H1 (cell line): Measurements from ENCODE around the gene NBEA. TPM values are rescaled to one million over a fixed set of nuclear protein-coding genes. Genes with fewer than 3 reads are reported as not detected.

ENCODE experiments used
- CTCF ChIA-PET: fragments of 300-600 bp; sonication (Branson Sonifier 250); formaldehyde crosslinking; loops from one replicate; lab custom pipeline; 2021; ENCODE audit not compliant: partially characterized antibody; lab: Charles Lee
- POLR2A ChIA-PET: fragments of 300-600 bp; sonication (Branson Sonifier 250); formaldehyde crosslinking; loops from one replicate; lab custom pipeline; 2021; ENCODE audit warnings: inconsistent platforms; ENCODE audit not compliant: partially characterized antibody; lab: Charles Lee
- DNase-seq, 2 experiments: peaks; one replicate each; pipeline versions ENCODE4 v3.0.0 to v3.0.0-alpha.2; 2010 to 2022; ENCODE audit warnings: low spot score in 2 of 2, low read depth in 1 of 2, mixed read lengths in 1 of 2
- FAIRE-seq: peaks from 2 replicates; lab custom pipeline; 2011; peaks lifted over from hg19 to GRCh38; lab: Jason Lieb, UNC
- H2AFZ ChIP-seq: 2 replicates; pipeline ENCODE4 v1.8.1; 2012; ENCODE audit warnings: low read length, inconsistent platforms
- H2AK5ac ChIP-seq: 2 replicates; pipeline ENCODE4 v1.6.1; 2013; ENCODE audit warnings: low read depth, low read length
- H2BK120ac ChIP-seq: replicated peaks from 2 replicates; pipeline ENCODE3; 2013; ENCODE audit warnings: low read depth, low read length, inconsistent platforms
- H2BK12ac ChIP-seq: 2 replicates; pipeline ENCODE4 v1.6.1; 2013; ENCODE audit warnings: low read depth, low read length
- H2BK15ac ChIP-seq: 2 replicates; pipeline ENCODE4 v1.6.1; 2013; ENCODE audit warnings: low read length
- H2BK20ac ChIP-seq: 2 replicates; pipeline ENCODE4 v1.6.1; 2013; ENCODE audit warnings: low read length
- H2BK5ac ChIP-seq: 2 replicates; pipeline ENCODE4 v1.6.1; 2013; ENCODE audit warnings: low read depth, low read length
- H3K14ac ChIP-seq: 2 replicates; pipeline ENCODE4 v1.6.1; 2013; ENCODE audit warnings: inconsistent platforms; ENCODE audit not compliant: insufficient read length
- H3K18ac ChIP-seq: 2 replicates; pipeline ENCODE4 v1.6.1; 2013; ENCODE audit warnings: low read length; ENCODE audit errors: extremely low read depth
- H3K23ac ChIP-seq: 2 replicates; pipeline ENCODE4 v1.6.1; 2013; ENCODE audit warnings: inconsistent platforms; ENCODE audit not compliant: insufficient read length
- H3K23me2 ChIP-seq: 2 replicates; pipeline ENCODE4 v1.6.1; 2013; ENCODE audit warnings: low read depth, low read length
- H3K27ac ChIP-seq: 2 replicates; pipeline ENCODE4 v1.6.1; 2011; ENCODE audit warnings: low read depth, low read length, inconsistent platforms
- H3K27me3 ChIP-seq, 4 experiments: replicated peaks in 1 of 4; 1 replicate in 1 of 4; 2 replicates in 3 of 4; pipeline versions ENCODE4 v1.6.1 to v1.8.1; 2011 to 2013; ENCODE audit warnings: low read length in 3 of 4, mild to moderate bottlenecking in 3 of 4, inconsistent platforms in 2 of 4, mixed read lengths in 2 of 4, moderate library complexity in 1 of 4; ENCODE audit not compliant: control insufficient read depth in 3 of 4, insufficient read depth in 3 of 4; ENCODE audit errors: extremely low read depth in 1 of 4
- H3K36me3 ChIP-seq, 4 experiments: 2 replicates each; pipeline versions ENCODE4 v1.6.1 to v1.8.1; 2011 to 2013; ENCODE audit warnings: mild to moderate bottlenecking in 4 of 4, low read length in 3 of 4, moderate library complexity in 2 of 4, control low read depth in 1 of 4, inconsistent platforms in 1 of 4; ENCODE audit not compliant: insufficient read depth in 4 of 4, control insufficient read depth in 2 of 4
- H3K4ac ChIP-seq: replicated peaks from 2 replicates; pipeline ENCODE3; 2013; ENCODE audit warnings: low read length, low read depth, mixed read lengths, inconsistent platforms; ENCODE audit not compliant: insufficient read length
- H3K4me1 ChIP-seq, 4 experiments: replicated peaks in 1 of 4; 1 replicate in 1 of 4; 2 replicates in 3 of 4; pipeline versions ENCODE4 v1.6.1 to v1.8.1; 2011 to 2013; ENCODE audit warnings: low read length in 3 of 4, inconsistent platforms in 2 of 4, mixed read lengths in 1 of 4; ENCODE audit not compliant: insufficient read depth in 4 of 4, control insufficient read depth in 3 of 4
- H3K4me2 ChIP-seq, 2 experiments: 2 replicates each; pipeline versions ENCODE4 v1.6.1 to v1.8.1; 2011 to 2013; ENCODE audit warnings: low read depth in 2 of 2, low read length in 2 of 2, control low read depth in 1 of 2, inconsistent platforms in 1 of 2, mild to moderate bottlenecking in 1 of 2; ENCODE audit not compliant: insufficient read depth in 1 of 2
- H3K4me3 ChIP-seq, 4 experiments: fragments of 200-600, 300-600 bp in 1 of 4; sonication (generic), shearing (Covaris generic), sonication (Bioruptor Twin) in 1 of 4; 2 replicates each; pipeline versions ENCODE4 v1.5.1 to v1.8.1; 2011 to 2016; ENCODE audit warnings: low read length in 4 of 4, low read depth in 3 of 4, control low read depth in 2 of 4, inconsistent platforms in 2 of 4, mild to moderate bottlenecking in 2 of 4, mixed read lengths in 1 of 4, moderate library complexity in 1 of 4; ENCODE audit not compliant: insufficient read depth in 2 of 4; ENCODE audit errors: extremely low read depth in 1 of 4
- H3K56ac ChIP-seq: replicated peaks from 2 replicates; pipeline ENCODE3; 2013; ENCODE audit warnings: low read depth, mild to moderate bottlenecking, mixed read lengths, low read length, inconsistent platforms; ENCODE audit not compliant: insufficient read length
- H3K79me1 ChIP-seq: 2 replicates; pipeline ENCODE4 v1.6.1; 2013; ENCODE audit warnings: low read depth, low read length, control low read depth
- H3K79me2 ChIP-seq, 2 experiments: 2 replicates each; pipeline versions ENCODE4 v1.6.1 to v1.8.1; 2012 to 2013; ENCODE audit warnings: low read length in 2 of 2, mild to moderate bottlenecking in 2 of 2, inconsistent platforms in 1 of 2; ENCODE audit not compliant: insufficient read depth in 2 of 2, control insufficient read depth in 1 of 2
- H3K9ac ChIP-seq, 4 experiments: replicated peaks in 1 of 4; 1 replicate in 1 of 4; 2 replicates in 3 of 4; pipeline versions ENCODE4 v1.6.1 to v1.8.1; 2011 to 2013; ENCODE audit warnings: low read depth in 3 of 4, low read length in 3 of 4, control low read depth in 2 of 4, mild to moderate bottlenecking in 2 of 4, moderate library complexity in 2 of 4, inconsistent platforms in 1 of 4; ENCODE audit errors: extremely low read depth in 1 of 4
- H3K9me3 ChIP-seq, 2 experiments: 2 replicates each; pipeline versions ENCODE4 v1.6.1 to v1.8.1; 2012 to 2013; ENCODE audit warnings: mild to moderate bottlenecking in 2 of 2, moderate library complexity in 2 of 2, control low read depth in 1 of 2, inconsistent platforms in 1 of 2, low read depth in 1 of 2, low read length in 1 of 2, mixed read lengths in 1 of 2; ENCODE audit not compliant: insufficient read depth in 2 of 2
- H4K20me1 ChIP-seq, 2 experiments: replicated peaks in 1 of 2; 2 replicates each; pipeline versions ENCODE3 to v1.8.1; 2011 to 2013; ENCODE audit warnings: inconsistent platforms in 2 of 2, low read length in 2 of 2, mild to moderate bottlenecking in 1 of 2; ENCODE audit not compliant: insufficient read depth in 2 of 2, control insufficient read depth in 1 of 2
- H4K5ac ChIP-seq: 2 replicates; pipeline ENCODE4 v1.6.1; 2013; ENCODE audit warnings: low read length, low read depth, mixed read lengths, inconsistent platforms; ENCODE audit not compliant: insufficient read length
- H4K8ac ChIP-seq: 2 replicates; pipeline ENCODE4 v1.8.0; 2013; ENCODE audit warnings: mild to moderate bottlenecking, moderate library complexity, low read length, inconsistent platforms; ENCODE audit not compliant: insufficient read depth; ENCODE audit errors: extremely low read depth
- H4K91ac ChIP-seq: replicated peaks from 2 replicates; pipeline ENCODE3; 2013; ENCODE audit warnings: low read length, mixed read lengths, inconsistent platforms; ENCODE audit not compliant: insufficient read length
- CTBP2 ChIP-seq: IDR thresholded peaks from 2 replicates; pipeline ENCODE4 v1.7.0; 2011; ENCODE audit warnings: borderline replicate concordance, mild to moderate bottlenecking, moderate library complexity, mixed read lengths, low read length; ENCODE audit not compliant: insufficient read depth, insufficient read length
- RBBP5 ChIP-seq: IDR thresholded peaks from 2 replicates; pipeline ENCODE4 v1.7.1; 2012; ENCODE audit warnings: low read depth, mild to moderate bottlenecking, inconsistent platforms, low read length, moderate library complexity, borderline replicate concordance
- RNF2 ChIP-seq: fragments of 200-900, 300-1000 bp; sonication (generic); IDR thresholded peaks from 2 replicates; pipeline ENCODE4 v1.7.1; 2016; ENCODE audit warnings: borderline replicate concordance, low read depth, mild to moderate bottlenecking, antibody characterized with exemption, low read length; ENCODE audit not compliant: poor library complexity, severe bottlenecking; ENCODE audit errors: missing control alignments
- SP2 ChIP-seq: IDR thresholded peaks from 2 replicates; pipeline ENCODE4 v1.6.1; 2012; ENCODE audit warnings: mild to moderate bottlenecking, low read length, inconsistent platforms
- SP4 ChIP-seq: IDR thresholded peaks from 2 replicates; pipeline ENCODE4 v1.6.1; 2012; ENCODE audit warnings: low read length, inconsistent platforms
- SRF ChIP-seq: IDR thresholded peaks from 2 replicates; pipeline ENCODE4 v1.6.1; 2011; ENCODE audit warnings: mild to moderate bottlenecking, low read depth, low read length, moderate library complexity
- TAF7 ChIP-seq: optimal IDR thresholded peaks from 2 replicates; pipeline ENCODE3; 2011; ENCODE audit warnings: low read depth, mild to moderate bottlenecking, inconsistent platforms, low read length, moderate library complexity, borderline replicate concordance
- TBP ChIP-seq: IDR thresholded peaks from 2 replicates; pipeline ENCODE4 v1.6.1; 2011; ENCODE audit warnings: low read depth, low read length, improper control_type of control experiment
- WGBS, 2 experiments: shearing (Covaris generic) in 1 of 2; methylation state at CpG; one replicate each; pipeline versions ENCODE4 v1.1.6 to v1.1.7; 2013 to 2015; ENCODE audit warnings: low lambda C conversion rate in 2 of 2, mixed read lengths in 2 of 2, inconsistent platforms in 1 of 2, low coverage in 1 of 2, missing lambda C conversion rate in 1 of 2; ENCODE audit not compliant: insufficient replicate concordance in 2 of 2, insufficient coverage in 1 of 2, insufficient read length in 1 of 2; ENCODE audit errors: extremely low coverage in 1 of 2, missing lambda C conversion rate in 1 of 2; 5-methylcytosine and 5-hydroxymethylcytosine counted together
- polyA plus RNA-seq, 7 experiments: library from polyadenylated mRNA; depleted of rRNA in 3 of 7; stranded (reverse) in 5 of 7; unstranded in 2 of 7; fragments of >200 nt in 5 of 7; fragments of 200-250 nt in 2 of 7; gene quantifications; 1 replicate in 5 of 7; 2 replicates in 1 of 7; 4 replicates in 1 of 7; pipeline versions ENCODE4 v1.2.1 to v1.2.3, GENCODE V29; 2011 to 2013; ENCODE audit warnings: missing spikeins in 2 of 7, mixed read lengths in 2 of 7
- total RNA-seq: library from RNA; stranded (reverse); fragmentation: NEBNext Ultra II Directional; extraction: Animal tissue kit (Norgen Biotek cat#: 25700); gene quantifications from 2 replicates; pipeline ENCODE4 v1.2.1, GENCODE V29; 2021

Gene NBEA
- total and polyA plus RNA-seq, 2 of the 8 experiments (the other 6 are each of a cell fraction or from before 2014, with no cell fraction given), result 14.2 to 21.5 TPM

GRCh38 chr13:35524171-35524570 lies 582.1 kb downstream of the NBEA start:
- no peaks in the 10 kb centered on the region for H3K4me1 ChIP-seq
- TF ChIP-seq RNF2 (no peak), TBP (no peak), SRF (no peak), RBBP5 (no peak), SP4 (no peak), CTBP2 (no peak), SP2 (no peak), TAF7 (no peak)

More at GRCh38 chr13:35524171-35524570, 582.1 kb downstream of the NBEA start:
- Histone ChIP-seq H3K9ac (no peak overlapping the region), H4K8ac (no peak overlapping the region), H3K23me2 (no peaks in the 10 kb centered on the region; the same call in 1 of the 2 replicates), H3K79me1 (no peaks in the 10 kb centered on the region), H2AFZ (no peak overlapping the region), H3K4me2 (no peak overlapping the region), H2BK5ac (no peak overlapping the region), H2BK20ac (no peak overlapping the region), H3K36me3 (no peaks in the 10 kb centered on the region; a peak in 1 of 8 replicates), H4K5ac (no peak overlapping the region), H3K27me3 (no peaks in the 10 kb centered on the region), H2BK120ac (no peak overlapping the region), H2BK15ac (no peak overlapping the region), H2AK5ac (no peak overlapping the region), H3K9me3 (no peaks in the 10 kb centered on the region), H3K4ac (no peak overlapping the region), H3K18ac (no peak overlapping the region), H4K91ac (no peak overlapping the region), H4K20me1 (no peaks in the 10 kb centered on the region), H3K27ac (no peak overlapping the region), H3K4me3 (no peak overlapping the region), H3K56ac (no peak overlapping the region), H3K23ac (no peak overlapping the region), H3K79me2 (no peaks in the 10 kb centered on the region), H3K14ac (no peak overlapping the region), H2BK12ac (no peak overlapping the region)
- 79% methylated on average over 3 of the region's 3 CpGs; no CpG with 5 or more reads in 1 of the 2 experiments for WGBS, 2 experiments
- no peak for DNase-seq
- POLR2A ChIA-PET, result no interaction called here
- no peak for FAIRE-seq
- CTCF ChIA-PET, result no interaction called here
